WERI-Rb-1 (cell line): ENCODE measurements around the gene LRRN3.

Experiments used
- DNase-seq: peaks from one replicate; pipeline ENCODE4 v3.0.0-alpha.2; 2020
- H3K27ac ChIP-seq: fragments of 250-450 bp; sonication (Bioruptor Pico); 2 replicates; pipeline ENCODE4 v1.5.1; 2020; ENCODE audit warnings: mild to moderate bottlenecking, moderate library complexity
- H3K27me3 ChIP-seq: fragments of 250-450 bp; sonication (Bioruptor Pico); 2 replicates; pipeline ENCODE4 v1.5.1; 2021; ENCODE audit warnings: mild to moderate bottlenecking, low read depth, moderate library complexity; ENCODE audit not compliant: insufficient read depth, severe bottlenecking
- H3K36me3 ChIP-seq: fragments of 250-450 bp; sonication (Bioruptor Pico); 2 replicates; pipeline ENCODE4 v1.5.1; 2020; ENCODE audit warnings: mild to moderate bottlenecking, moderate library complexity
- H3K4me3 ChIP-seq: 2 replicates; pipeline ENCODE4 v1.5.1; 2011; ENCODE audit warnings: low read depth, mild to moderate bottlenecking, control low read depth, low read length
- H3K9me3 ChIP-seq: fragments of 250-450 bp; sonication (Bioruptor Pico); 2 replicates; pipeline ENCODE4 v1.5.1; 2021; ENCODE audit warnings: mild to moderate bottlenecking, moderate library complexity; ENCODE audit not compliant: severe bottlenecking
- CTCF ChIP-seq: IDR thresholded peaks from 2 replicates; pipeline ENCODE4 v1.5.1; 2011; ENCODE audit warnings: low read depth, mild to moderate bottlenecking, control low read depth, inconsistent platforms, low read length

The LRRN3 gene

GRCh38 chr7:111093496-111093895, 2.6 kb downstream of the LRRN3 start:
- DNase-seq = no peak
- Histone ChIP-seq H3K36me3 (no peaks in the 10 kb centered on the region), H3K4me3 (no peak overlapping the region), H3K9me3 (no peaks in the 10 kb centered on the region), H3K27ac (no peak overlapping the region), H3K27me3 (no peaks in the 10 kb centered on the region)
- TF ChIP-seq CTCF = no peak

- no peaks in the 10 kb centered on the region for H3K36me3 ChIP-seq
- H3K27ac ChIP-seq = no peak overlapping the region
- TF ChIP-seq CTCF = no peak
- H3K27me3 ChIP-seq = no peaks in the 10 kb centered on the region
- no peak for DNase-seq
- H3K9me3 ChIP-seq = no peaks in the 10 kb centered on the region
- H3K4me3 ChIP-seq = no peak overlapping the region
These were observed 3.5 kb downstream of the LRRN3 start for GRCh38 chr7:111094419-111094818.

- Histone ChIP-seq H3K27me3 (no peaks in the 10 kb centered on the region), H3K4me3 (no peak overlapping the region), H3K9me3 (no peaks in the 10 kb centered on the region), H3K36me3 (no peaks in the 10 kb centered on the region), H3K27ac (no peak overlapping the region)
- DNase-seq = no peak
- no peak for TF ChIP-seq CTCF
These were observed 6.1 kb downstream of the LRRN3 start for GRCh38 chr7:111096997-111097396.

GRCh38 chr7:111098011-111098925, 7.3 kb downstream of the LRRN3 start:
- Histone ChIP-seq H3K27ac (no peak overlapping the region), H3K4me3 (no peak overlapping the region), H3K27me3 (no peaks in the 10 kb centered on the region), H3K9me3 (no peaks in the 10 kb centered on the region), H3K36me3 (no peaks in the 10 kb centered on the region)
- peak; percentile 28 for DNase-seq
- TF ChIP-seq CTCF = peak; percentile 76

- Histone ChIP-seq H3K27me3 (no peaks in the 10 kb centered on the region), H3K27ac (no peak overlapping the region), H3K36me3 (no peaks in the 10 kb centered on the region), H3K9me3 (no peaks in the 10 kb centered on the region), H3K4me3 (no peak overlapping the region)
- no peak for DNase-seq
- TF ChIP-seq CTCF = no peak
These were observed 8.0 kb downstream of the LRRN3 start for GRCh38 chr7:111098926-111099250.
